Neural cell (in vitro differentiated cells): ENCODE data around the gene PERCC1. TPM values are rescaled to one million over a fixed set of nuclear protein-coding genes. Genes with fewer than 3 reads are reported as not detected.

Source experiments
- H2AFZ ChIP-seq: fragments of 200-600, 300-800 bp; sonication (generic), shearing (Covaris generic); 2 replicates; pipeline ENCODE4 v1.6.0; 2014; ENCODE audit warnings: low read depth, mild to moderate bottlenecking, antibody characterized with exemption, low read length, moderate library complexity
- H3F3A ChIP-seq: fragments of 200-600 bp; shearing (Covaris generic); 2 replicates; pipeline ENCODE4 v1.6.1; 2016; ENCODE audit warnings: mild to moderate bottlenecking, moderate library complexity, mixed read lengths, antibody characterized with exemption, low read length; ENCODE audit not compliant: insufficient read depth, poor library complexity, severe bottlenecking
- H3K27ac ChIP-seq: fragments of 200-600, 300-800 bp; sonication (generic), shearing (Covaris generic); 2 replicates; pipeline ENCODE4 v1.5.1; 2014; ENCODE audit warnings: mild to moderate bottlenecking, low read length, moderate library complexity
- H3K27me3 ChIP-seq: fragments of 300-800, 200-600 bp; sonication (generic), shearing (Covaris generic); 2 replicates; pipeline ENCODE4 v1.6.0; 2014; ENCODE audit warnings: mild to moderate bottlenecking, low read depth, low read length, moderate library complexity; ENCODE audit not compliant: insufficient read depth
- H3K36me3 ChIP-seq: fragments of 300-800, 200-600 bp; sonication (generic), shearing (Covaris generic); 2 replicates; pipeline ENCODE4 v1.5.1; 2014; ENCODE audit warnings: mild to moderate bottlenecking, antibody characterized with exemption, low read length, moderate library complexity; ENCODE audit not compliant: insufficient read depth
- H3K4me2 ChIP-seq: fragments of 300-800, 200-600 bp; sonication (generic), shearing (Covaris generic); 2 replicates; pipeline ENCODE4 v1.6.0; 2014; ENCODE audit warnings: mild to moderate bottlenecking, low read length
- H3K4me3 ChIP-seq: fragments of 300-800, 200-600 bp; sonication (generic), shearing (Covaris generic); 2 replicates; pipeline ENCODE4 v1.5.1; 2014; ENCODE audit warnings: mild to moderate bottlenecking, low read length, moderate library complexity
- H3K79me2 ChIP-seq: fragments of 200-600 bp; shearing (Covaris generic); replicated peaks from 2 replicates; pipeline ENCODE4 v1.6.0; 2014; ENCODE audit warnings: mild to moderate bottlenecking, low read length, moderate library complexity; ENCODE audit not compliant: insufficient read depth
- H3K9ac ChIP-seq: fragments of 300-800, 200-600 bp; sonication (generic), shearing (Covaris generic); 2 replicates; pipeline ENCODE4 v1.6.1; 2016; ENCODE audit warnings: mild to moderate bottlenecking, low read length, mixed read lengths
- H3K9me2 ChIP-seq: fragments of 200-600 bp; shearing (Covaris generic); 2 replicates; pipeline ENCODE4 v1.6.1; 2016; ENCODE audit warnings: mild to moderate bottlenecking, low read length, mixed read lengths; ENCODE audit not compliant: insufficient read depth
- H3K9me3 ChIP-seq: fragments of 200-600, 300-800 bp; sonication (generic), shearing (Covaris generic); 2 replicates; pipeline ENCODE4 v1.6.1; 2016; ENCODE audit warnings: mild to moderate bottlenecking, mixed run types, low read length, moderate library complexity, mixed read lengths
- H4K20me1 ChIP-seq: fragments of 200-600 bp; shearing (Covaris generic); 2 replicates; pipeline ENCODE4 v1.6.1; 2016; ENCODE audit warnings: mild to moderate bottlenecking, mixed run types; ENCODE audit not compliant: insufficient read depth
- EP300 ChIP-seq: fragments of 450-650 bp; conservative IDR thresholded peaks from 2 replicates; pipeline ENCODE4 v1.6.1; 2014; ENCODE audit warnings: antibody characterized with exemption, mild to moderate bottlenecking, moderate library complexity; ENCODE audit not compliant: poor library complexity, severe bottlenecking
- EZH2 ChIP-seq: fragments of 200-600, 300-800 bp; shearing (Covaris generic), sonication (generic); IDR thresholded peaks from 2 replicates; pipeline ENCODE4 v1.6.1; 2014; ENCODE audit warnings: antibody characterized with exemption, low read length, borderline replicate concordance, mild to moderate bottlenecking; ENCODE audit not compliant: insufficient read depth, poor library complexity, severe bottlenecking
- MXI1 ChIP-seq: fragments of 450-650 bp; conservative IDR thresholded peaks from 2 replicates; pipeline ENCODE4 v1.6.1; 2014; ENCODE audit warnings: antibody characterized with exemption, mild to moderate bottlenecking; ENCODE audit not compliant: poor library complexity, severe bottlenecking
- POLR2AphosphoS5 ChIP-seq: IDR thresholded peaks from 2 replicates; pipeline ENCODE4 v1.6.1; 2012
- RAD21 ChIP-seq: fragments of 450-650 bp; conservative IDR thresholded peaks from 2 replicates; pipeline ENCODE4 v1.6.1; 2014; ENCODE audit warnings: antibody characterized with exemption, mild to moderate bottlenecking, moderate library complexity
- REST ChIP-seq: IDR thresholded peaks from 2 replicates; pipeline ENCODE4 v1.6.1; 2012; ENCODE audit warnings: borderline replicate concordance
- SMC3 ChIP-seq: fragments of 450-650 bp; conservative IDR thresholded peaks from 2 replicates; pipeline ENCODE4 v1.6.1; 2014; ENCODE audit warnings: antibody characterized with exemption, mild to moderate bottlenecking, moderate library complexity; ENCODE audit not compliant: poor library complexity
- TAF1 ChIP-seq: IDR thresholded peaks from 2 replicates; pipeline ENCODE4 v1.6.1; 2012; ENCODE audit warnings: low read depth
- polyA plus RNA-seq: library from polyadenylated mRNA; depleted of rRNA; stranded (reverse); fragments of >200 nt; gene quantifications from 2 replicates; pipeline ENCODE4 v1.2.3, GENCODE V29; 2014
- TF ChIP-seq, protein P1 (sequence below): fragments of 450-650 bp; IDR thresholded peaks from 2 replicates; pipeline ENCODE4 v1.5.1; 2014; ENCODE audit warnings: antibody characterized with exemption, mild to moderate bottlenecking, moderate library complexity; ENCODE audit not compliant: poor library complexity, severe bottlenecking

The PERCC1 gene
- polyA plus RNA-seq, 1 donor from 2014 or later, result not detected

DNA sequence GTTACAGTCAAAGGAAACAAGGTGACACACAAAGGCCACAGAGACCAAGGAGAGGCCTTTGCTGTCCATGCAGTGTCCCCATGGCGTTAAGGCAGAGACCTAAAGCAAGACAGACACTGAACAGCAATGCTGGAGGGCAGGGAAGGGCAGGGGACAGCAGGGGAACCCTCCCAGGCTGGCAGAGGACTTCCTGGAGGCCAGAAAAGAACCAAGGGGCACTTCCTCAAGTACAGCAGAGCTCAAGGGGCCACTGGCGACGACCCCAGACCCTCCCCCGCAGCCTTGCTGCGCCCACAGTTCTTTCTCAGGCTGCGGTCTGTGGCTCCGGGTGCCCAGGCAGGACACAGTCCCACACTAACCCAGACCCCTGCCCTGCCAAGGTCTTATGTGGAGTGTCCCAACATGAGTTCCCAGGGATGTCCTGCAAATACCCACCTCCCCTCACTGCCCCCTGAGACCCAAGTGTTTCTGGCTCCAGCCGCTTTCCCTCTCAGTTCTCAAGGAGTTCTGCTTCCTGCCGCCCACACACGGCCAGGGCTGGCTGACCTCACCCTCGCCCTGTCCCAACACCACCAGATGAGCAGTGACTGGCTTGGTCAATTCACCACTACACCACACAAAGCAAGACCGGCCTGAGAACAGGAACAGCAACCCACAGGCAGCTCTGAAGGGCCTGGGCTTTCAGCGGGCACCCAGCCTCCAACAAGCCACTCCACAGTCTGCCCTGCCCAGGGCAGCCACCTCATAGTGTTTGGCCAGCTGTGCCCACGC lies 39.8 kb downstream of the PERCC1 start:
- no peaks in the 10 kb centered on the region for H4K20me1 ChIP-seq
- H3K79me2 ChIP-seq, result peaks cover 17% of the 10 kb centered on the region
- no peak overlapping the region for H3K9ac ChIP-seq
- H3F3A ChIP-seq, result no peaks in the 10 kb centered on the region
- no peaks in the 10 kb centered on the region for H3K36me3 ChIP-seq
- no peak overlapping the region for H3K4me3 ChIP-seq
- no peak overlapping the region for H3K4me2 ChIP-seq
- H3K27me3 ChIP-seq, result no peaks in the 10 kb centered on the region
- TF ChIP-seq EZH2 (no peak), EP300 (no peak), MXI1 (no peak), TAF1 (no peak), RAD21 (no peak), REST (no peak), POLR2AphosphoS5 (no peak), SMC3 (no peak)
- TF ChIP-seq, protein P1, sequence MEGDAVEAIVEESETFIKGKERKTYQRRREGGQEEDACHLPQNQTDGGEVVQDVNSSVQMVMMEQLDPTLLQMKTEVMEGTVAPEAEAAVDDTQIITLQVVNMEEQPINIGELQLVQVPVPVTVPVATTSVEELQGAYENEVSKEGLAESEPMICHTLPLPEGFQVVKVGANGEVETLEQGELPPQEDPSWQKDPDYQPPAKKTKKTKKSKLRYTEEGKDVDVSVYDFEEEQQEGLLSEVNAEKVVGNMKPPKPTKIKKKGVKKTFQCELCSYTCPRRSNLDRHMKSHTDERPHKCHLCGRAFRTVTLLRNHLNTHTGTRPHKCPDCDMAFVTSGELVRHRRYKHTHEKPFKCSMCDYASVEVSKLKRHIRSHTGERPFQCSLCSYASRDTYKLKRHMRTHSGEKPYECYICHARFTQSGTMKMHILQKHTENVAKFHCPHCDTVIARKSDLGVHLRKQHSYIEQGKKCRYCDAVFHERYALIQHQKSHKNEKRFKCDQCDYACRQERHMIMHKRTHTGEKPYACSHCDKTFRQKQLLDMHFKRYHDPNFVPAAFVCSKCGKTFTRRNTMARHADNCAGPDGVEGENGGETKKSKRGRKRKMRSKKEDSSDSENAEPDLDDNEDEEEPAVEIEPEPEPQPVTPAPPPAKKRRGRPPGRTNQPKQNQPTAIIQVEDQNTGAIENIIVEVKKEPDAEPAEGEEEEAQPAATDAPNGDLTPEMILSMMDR, result no peak
- H3K27ac ChIP-seq, result no peak overlapping the region
- H3K9me2 ChIP-seq, result no peaks in the 10 kb centered on the region
- H3K9me3 ChIP-seq, result no peaks in the 10 kb centered on the region
- H2AFZ ChIP-seq, result no peak overlapping the region

- Histone ChIP-seq H3K27me3 (no peaks in the 10 kb centered on the region), H3K79me2 (peaks cover 17% of the 10 kb centered on the region), H3K4me2 (no peak overlapping the region), H3K9me2 (no peaks in the 10 kb centered on the region), H2AFZ (no peak overlapping the region), H3K9ac (no peak overlapping the region), H3F3A (no peaks in the 10 kb centered on the region), H4K20me1 (no peaks in the 10 kb centered on the region), H3K4me3 (no peak overlapping the region), H3K9me3 (no peaks in the 10 kb centered on the region), H3K36me3 (no peaks in the 10 kb centered on the region), H3K27ac (no peak overlapping the region)
- TF ChIP-seq REST (no peak), SMC3 (no peak), EP300 (no peak), EZH2 (no peak), RAD21 (no peak), MXI1 (no peak)
These were observed 40.8 kb downstream of the PERCC1 start for GRCh38 chr16:1471569-1472194.
